Transverse colon (tissue), 4 donors: Measurements from ENCODE around the gene MRM2.

Experiments
- EP300 ChIP-seq: sonication (generic); formaldehyde crosslinking; IDR thresholded peaks from one replicate; pipeline ENCODE4 v1.6.1; 2017; ENCODE audit warnings: antibody characterized with exemption, low read depth
- POLR2A ChIP-seq: fragments of 450-650 bp; IDR thresholded peaks from one replicate; pipeline ENCODE4 v1.6.1; 2016; ENCODE audit warnings: antibody characterized with exemption, mild to moderate bottlenecking, moderate library complexity
- POLR2AphosphoS5 ChIP-seq, 3 donors: sonication (generic); formaldehyde crosslinking; IDR thresholded peaks; one replicate each; pipeline ENCODE4 v1.6.1; 2016; ENCODE audit warnings: antibody characterized with exemption in 3 of 3
- TF ChIP-seq, protein P1 (sequence below), 5 experiments: fragments of 200-600 bp in 3 of 5; fragments of 450-650 bp in 2 of 5; sonication (generic) in 3 of 5; IDR thresholded peaks; 1 replicate in 2 of 5; 2 replicates in 3 of 5; pipeline ENCODE4 v1.5.1; 2016 to 2017; ENCODE audit warnings: antibody characterized with exemption in 5 of 5, inconsistent platforms in 3 of 5, mild to moderate bottlenecking in 2 of 5, moderate library complexity in 1 of 5

DNA sequence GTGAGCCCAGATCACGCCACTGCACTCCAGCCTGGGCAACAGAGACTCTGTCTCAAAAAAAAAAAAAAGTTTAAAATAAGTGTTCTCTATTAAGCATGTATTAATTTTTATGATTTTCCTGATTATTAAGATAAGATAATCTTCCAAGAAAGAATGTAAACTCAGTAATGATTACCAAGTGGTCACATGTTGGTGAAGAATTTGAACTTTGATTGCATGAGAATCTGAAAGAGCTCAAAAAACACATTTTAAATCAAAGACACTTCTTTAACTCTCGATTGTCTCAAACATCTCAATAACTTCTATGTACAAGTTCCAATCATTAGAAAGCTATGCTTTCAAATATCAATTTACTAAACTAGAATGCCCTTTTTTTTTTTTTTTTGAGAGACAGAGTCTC, 38.4 kb upstream of the MRM2 start:
- TF ChIP-seq, protein P1, sequence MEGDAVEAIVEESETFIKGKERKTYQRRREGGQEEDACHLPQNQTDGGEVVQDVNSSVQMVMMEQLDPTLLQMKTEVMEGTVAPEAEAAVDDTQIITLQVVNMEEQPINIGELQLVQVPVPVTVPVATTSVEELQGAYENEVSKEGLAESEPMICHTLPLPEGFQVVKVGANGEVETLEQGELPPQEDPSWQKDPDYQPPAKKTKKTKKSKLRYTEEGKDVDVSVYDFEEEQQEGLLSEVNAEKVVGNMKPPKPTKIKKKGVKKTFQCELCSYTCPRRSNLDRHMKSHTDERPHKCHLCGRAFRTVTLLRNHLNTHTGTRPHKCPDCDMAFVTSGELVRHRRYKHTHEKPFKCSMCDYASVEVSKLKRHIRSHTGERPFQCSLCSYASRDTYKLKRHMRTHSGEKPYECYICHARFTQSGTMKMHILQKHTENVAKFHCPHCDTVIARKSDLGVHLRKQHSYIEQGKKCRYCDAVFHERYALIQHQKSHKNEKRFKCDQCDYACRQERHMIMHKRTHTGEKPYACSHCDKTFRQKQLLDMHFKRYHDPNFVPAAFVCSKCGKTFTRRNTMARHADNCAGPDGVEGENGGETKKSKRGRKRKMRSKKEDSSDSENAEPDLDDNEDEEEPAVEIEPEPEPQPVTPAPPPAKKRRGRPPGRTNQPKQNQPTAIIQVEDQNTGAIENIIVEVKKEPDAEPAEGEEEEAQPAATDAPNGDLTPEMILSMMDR (IDR thresholded peaks at IDR 0.05): no peak
- no peak for TF ChIP-seq POLR2A
- TF ChIP-seq POLR2AphosphoS5 (IDR thresholded peaks at IDR 0.05): no peak
- no peak for TF ChIP-seq EP300
